Spleen (tissue), 11 donors: ENCODE data around the gene DUOX1. TPM values are rescaled to one million over a fixed set of nuclear protein-coding genes. Genes with fewer than 3 reads are reported as not detected.

Experiments used
- DNase-seq: peaks from one replicate; pipeline ENCODE4 v3.0.0-alpha.2; 2020
- H3K27ac ChIP-seq, 8 donors: fragments of 200-600 bp; sonication (generic) in 7 of 8; 1 replicate in 4 of 8; 2 replicates in 4 of 8; pipeline versions ENCODE4 v1.5.0 to v1.8.0; 2016 to 2021; ENCODE audit warnings: inconsistent platforms in 4 of 8, mild to moderate bottlenecking in 4 of 8, moderate library complexity in 1 of 8
- H3K27me3 ChIP-seq, 7 donors: fragments of 200-600 bp; sonication (generic) in 6 of 7; replicated peaks in 1 of 7; 1 replicate in 4 of 7; 2 replicates in 3 of 7; pipeline versions ENCODE4 v1.5.0 to v1.8.0; 2016 to 2021; ENCODE audit warnings: inconsistent platforms in 3 of 7, mild to moderate bottlenecking in 1 of 7
- H3K36me3 ChIP-seq, 6 donors: fragments of 200-600 bp; sonication (generic) in 5 of 6; 1 replicate in 4 of 6; 2 replicates in 2 of 6; pipeline versions ENCODE4 v1.5.0 to v1.8.0; 2016 to 2021; ENCODE audit warnings: inconsistent platforms in 2 of 6
- H3K4me1 ChIP-seq, 6 donors: fragments of 200-600 bp; sonication (generic) in 5 of 6; 1 replicate in 3 of 6; 2 replicates in 3 of 6; pipeline versions ENCODE4 v1.5.0 to v1.8.0; 2016 to 2021; ENCODE audit warnings: inconsistent platforms in 3 of 6
- H3K4me3 ChIP-seq, 8 donors: fragments of 200-600 bp; sonication (generic) in 7 of 8; 1 replicate in 4 of 8; 2 replicates in 4 of 8; pipeline versions ENCODE4 v1.5.0 to v1.8.0; 2016 to 2021; ENCODE audit warnings: inconsistent platforms in 4 of 8, mild to moderate bottlenecking in 4 of 8, moderate library complexity in 2 of 8
- H3K9me3 ChIP-seq, 8 donors: fragments of 200-600 bp; sonication (generic) in 7 of 8; 1 replicate in 4 of 8; 2 replicates in 4 of 8; pipeline versions ENCODE4 v1.5.0 to v1.8.0; 2016 to 2021; ENCODE audit warnings: inconsistent platforms in 4 of 8
- CTCF ChIP-seq, 11 experiments: fragments of 200-600 bp in 7 of 11; fragments of 450-650 bp in 4 of 11; sonication (generic) in 4 of 11; IDR thresholded peaks in 8 of 11; conservative IDR thresholded peaks in 3 of 11; 1 replicate in 7 of 11; 2 replicates in 4 of 11; pipeline versions ENCODE4 v1.4.0 to v1.8.0; 2016 to 2021; ENCODE audit warnings: antibody characterized with exemption in 11 of 11, inconsistent platforms in 4 of 11, mild to moderate bottlenecking in 1 of 11
- POLR2A ChIP-seq, 3 donors: fragments of 450-650 bp; IDR thresholded peaks; one replicate each; pipeline ENCODE4 v1.5.1; 2017; ENCODE audit warnings: antibody characterized with exemption in 3 of 3, mild to moderate bottlenecking in 1 of 3
- POLR2AphosphoS5 ChIP-seq, 3 donors: sonication (generic); formaldehyde crosslinking; IDR thresholded peaks; one replicate each; pipeline ENCODE4 v1.5.1; 2017; ENCODE audit warnings: antibody characterized with exemption in 3 of 3
- WGBS, 5 donors: extraction: QIAGEN DNeasy Blood & Tissue Kit in 3 of 5; methylation state at CpG; one replicate each; pipeline versions ENCODE4 v1.1.5 to v1.1.7; 2013 to 2018; 5-methylcytosine and 5-hydroxymethylcytosine counted together
- intact Hi-C: fragments of 100-400 bp; cut with DNase I; formaldehyde crosslinking; loops from one replicate; pipeline ENCODE4 v1.15.0; 2023; ENCODE audit warnings: low total_unique reads
- polyA plus RNA-seq, 3 donors: library from polyadenylated mRNA; stranded (reverse); fragments of 200-250 nt; gene quantifications; one replicate each; pipeline ENCODE4 v1.2.1, GENCODE V29; 2013
- total RNA-seq, 7 donors: library from RNA; depleted of rRNA in 3 of 7; stranded (reverse); fragments of >200 nt in 3 of 7; fragmentation: NEBNext Ultra II Directional in 4 of 7; extraction: Animal tissue kit (Norgen Biotek cat#: 25700) in 4 of 7; gene quantifications; one replicate each; pipeline versions ENCODE4 v1.1.0 to v1.2.1, GENCODE V29; 2016 to 2021
- donor health status: healthy with polysubstance abuse.
- donor health status: DM: no; HTN: no; CAD: no; lungs with moderate emphysema.
- donor health status: DM: no; HTN: no; CAD: no.
- donor health status: Bipolar disorder and iron deficiency.
- donor health status: healthy.
- donor health status: DM: no; HTN: no; CAD: no.
- donor health status: DM: yes; HTN: yes; CAD: no.

Gene DUOX1
- total and polyA plus RNA-seq, 10 donors, result 0.04 to 0.28 (median 0.09) TPM; not detected in 5

DNA sequence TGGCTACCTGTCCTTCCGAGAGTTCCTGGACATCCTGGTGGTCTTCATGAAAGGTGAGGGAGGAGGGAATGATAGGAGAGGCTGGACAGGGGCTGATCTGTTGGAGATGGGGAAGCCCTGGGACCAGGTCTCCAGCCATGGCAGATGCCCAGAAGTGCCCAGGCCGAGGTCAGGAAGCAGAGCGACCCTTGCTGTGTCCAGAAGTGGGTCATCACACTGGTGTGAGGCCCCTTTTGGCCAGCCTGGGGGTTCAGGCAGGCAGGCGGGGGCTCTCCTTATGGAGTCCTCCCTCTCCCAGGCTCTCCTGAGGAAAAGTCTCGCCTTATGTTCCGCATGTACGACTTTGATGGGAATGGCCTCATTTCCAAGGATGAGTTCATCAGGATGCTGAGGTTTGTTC is 17.8 kb downstream of the DUOX1 start:
- Histone ChIP-seq H3K27ac (no peak overlapping the region), H3K27me3 (peaks cover 0 to 6% (median 0%) of the 10 kb centered on the region in 7 donors), H3K9me3 (no peaks in the 10 kb centered on the region), H3K4me3 (no peak overlapping the region), H3K4me1 (no peaks in the 10 kb centered on the region), H3K36me3 (peaks cover 0 to 20% (median 4%) of the 10 kb centered on the region in 6 donors)
- TF ChIP-seq CTCF (IDR thresholded peaks at IDR 0.05 in 8 of 11, conservative IDR thresholded peaks at IDR 0.05 in 3 of 11) (no peak), POLR2AphosphoS5 (IDR thresholded peaks at IDR 0.05) (no peak), POLR2A (IDR thresholded peaks at IDR 0.05) (no peak)
- intact Hi-C loops, result no loop called here
- WGBS, 5 donors, result 88 to 98% (median 95%) methylated on average over 7 of the region's 7 CpGs
- peak; percentile 63 for DNase-seq

DNA sequence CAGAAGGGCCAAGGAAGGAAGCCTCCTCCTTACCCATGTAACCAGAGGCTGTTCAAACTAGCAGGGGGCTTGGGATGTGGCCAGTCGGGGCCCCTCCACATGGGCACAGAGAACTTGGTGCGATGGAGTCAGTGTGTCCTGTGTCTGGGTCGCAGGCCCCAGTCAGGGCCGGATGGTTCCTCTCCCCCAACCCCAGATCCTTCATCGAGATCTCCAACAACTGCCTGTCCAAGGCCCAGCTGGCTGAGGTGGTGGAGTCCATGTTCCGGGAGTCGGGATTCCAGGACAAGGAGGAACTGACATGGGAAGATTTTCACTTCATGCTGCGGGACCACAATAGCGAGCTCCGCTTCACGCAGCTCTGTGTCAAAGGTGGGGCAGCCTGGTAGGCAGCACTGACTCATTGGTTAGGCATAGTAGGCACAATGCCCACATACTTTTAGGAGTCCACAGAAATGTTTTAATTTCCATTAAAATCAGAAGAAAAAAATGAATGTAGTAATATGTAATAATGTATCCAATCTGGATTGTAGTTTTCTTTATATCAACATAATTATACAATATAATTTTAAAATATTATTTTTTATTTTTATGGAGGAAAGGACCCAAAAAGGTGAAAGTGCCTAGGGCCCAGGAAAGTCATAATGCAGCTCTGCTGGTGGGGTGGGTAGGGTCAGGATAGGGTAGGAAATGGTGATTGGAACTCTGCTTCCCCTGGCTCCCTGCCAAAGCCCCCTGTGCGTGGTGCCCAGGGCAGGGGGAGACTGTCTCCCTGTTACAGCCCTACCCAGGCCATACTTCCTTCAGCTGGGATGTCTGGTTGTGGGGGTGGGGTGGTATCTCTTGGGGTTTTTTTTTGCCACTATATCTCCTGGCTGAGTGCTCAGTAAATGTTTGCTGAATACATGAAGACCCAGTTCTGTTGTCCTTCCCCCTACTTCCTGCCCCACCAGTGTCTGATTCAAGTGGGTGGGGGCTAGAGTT is 18.6 kb downstream of the DUOX1 start:
- H3K4me1 ChIP-seq, result no peaks in the 10 kb centered on the region
- TF ChIP-seq POLR2AphosphoS5 (IDR thresholded peaks at IDR 0.05), result no peak
- TF ChIP-seq POLR2A (IDR thresholded peaks at IDR 0.05), result no peak
- TF ChIP-seq CTCF (IDR thresholded peaks at IDR 0.05 in 8 of 11, conservative IDR thresholded peaks at IDR 0.05 in 3 of 11), result no peak
- intact Hi-C loops, result no loop called here
- 84 to 89% (median 87%) methylated on average over 10 to 12 of the region's 12 CpGs for WGBS, 5 donors
- peak; percentile 33 for DNase-seq
- peaks cover 0 to under 1% (median 0%) of the 10 kb centered on the region in 7 donors for H3K27me3 ChIP-seq
- H3K4me3 ChIP-seq, result no peak overlapping the region
- peaks cover 0 to 23% (median 4%) of the 10 kb centered on the region in 6 donors for H3K36me3 ChIP-seq
- no peaks in the 10 kb centered on the region for H3K9me3 ChIP-seq
- H3K27ac ChIP-seq, result no peak overlapping the region

- no peaks in the 10 kb centered on the region for H3K4me1 ChIP-seq
- no peak overlapping the region for H3K4me3 ChIP-seq
- H3K27ac ChIP-seq, result no peak overlapping the region
- 82 to 100% (median 92%) methylated on average over 1 of the region's 1 CpG for WGBS, 5 donors
- H3K36me3 ChIP-seq, result peaks cover 0 to 23% (median 4%) of the 10 kb centered on the region in 6 donors
- TF ChIP-seq POLR2A (IDR thresholded peaks at IDR 0.05) (no peak), CTCF (IDR thresholded peaks at IDR 0.05 in 8 of 11, conservative IDR thresholded peaks at IDR 0.05 in 3 of 11) (no peak), POLR2AphosphoS5 (IDR thresholded peaks at IDR 0.05) (no peak)
- DNase-seq, result no peak
- intact Hi-C loops, result no loop called here
- H3K9me3 ChIP-seq, result no peaks in the 10 kb centered on the region
- H3K27me3 ChIP-seq, result no peaks in the 10 kb centered on the region
Measured at GRCh38 chr15:45149060-45149459, 19.3 kb downstream of the DUOX1 start.

- Histone ChIP-seq H3K27ac (no peak overlapping the region), H3K27me3 (no peaks in the 10 kb centered on the region), H3K4me1 (no peaks in the 10 kb centered on the region), H3K36me3 (peaks cover 0 to 23% (median 4%) of the 10 kb centered on the region in 6 donors), H3K4me3 (no peak overlapping the region), H3K9me3 (no peaks in the 10 kb centered on the region)
- WGBS, 5 donors, result 81 to 91% (median 84%) methylated on average over 5 to 6 of the region's 6 CpGs
- intact Hi-C loops, result no loop called here
- TF ChIP-seq CTCF (IDR thresholded peaks at IDR 0.05 in 8 of 11, conservative IDR thresholded peaks at IDR 0.05 in 3 of 11) (no peak), POLR2AphosphoS5 (IDR thresholded peaks at IDR 0.05) (no peak), POLR2A (IDR thresholded peaks at IDR 0.05) (no peak)
- DNase-seq, result no peak
Measured at GRCh38 chr15:45150481-45150880, 20.7 kb downstream of the DUOX1 start.
